ENCODE measurements around the gene INA. TPM values are rescaled to one million over a fixed set of nuclear protein-coding genes. Genes with fewer than 3 reads are reported as not detected.
"Not testable (repeated sequence)": the region's sequence is repeated elsewhere in the genome, so short reads cannot be mapped to it uniquely, and the experiment has no call there.

INA gene
- total and polyA plus RNA-seq, 5 donors from 2014 or later, result not detected

DNA sequence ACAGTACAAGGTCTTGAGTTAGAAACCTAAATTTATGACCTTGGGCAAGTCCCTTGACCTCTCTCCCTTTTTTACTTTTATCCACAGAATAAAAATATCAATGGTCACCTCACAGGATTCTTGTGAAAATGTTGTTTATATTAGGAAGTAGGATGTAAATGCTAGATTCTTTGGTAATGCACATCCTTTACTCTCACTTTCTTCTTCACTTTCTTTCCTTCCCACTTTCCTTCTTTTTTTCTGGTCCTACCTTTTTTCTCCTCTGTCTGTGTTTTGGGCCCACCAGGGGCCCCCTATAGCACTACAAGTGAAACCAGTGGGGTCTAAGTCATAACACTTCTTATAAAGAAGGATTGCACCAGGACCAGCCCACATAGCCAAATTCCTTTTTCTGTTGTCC, 19.1 kb upstream of the INA start:
- DNase-seq (no peak), ATAC-seq (ENCODE audit: low read depth in 2 of 2) (no peak)
- Mint-ChIP-seq H3K36me3 (peaks cover 4% of the 10 kb centered on the region), H3K4me3 (no peak overlapping the region), H3K27me3 (no peaks in the 10 kb centered on the region), H3K9me3 (peaks cover 0 to 14% (median 5%) of the 10 kb centered on the region in 7 donors), H3K4me1 (no peaks in the 10 kb centered on the region), H3K27ac (no peak overlapping the region)
- no peaks in the 10 kb centered on the region for H3K36me3 ChIP-seq (ENCODE audit: control insufficient read depth, insufficient read depth, low read length)
- no peaks in the 10 kb centered on the region for H3K4me1 ChIP-seq (ENCODE audit: control insufficient read depth, insufficient read depth, low read length, poor library complexity, severe bottlenecking)
- peaks cover 5% of the 10 kb centered on the region for H3K27me3 ChIP-seq (ENCODE audit: control insufficient read depth, insufficient read depth, low read length)
- no peak overlapping the region for H3K4me3 ChIP-seq (ENCODE audit: low read depth, low read length)
- no peak overlapping the region for H3K27ac ChIP-seq (ENCODE audit: insufficient read depth, low read length, poor library complexity, severe bottlenecking)
- no peaks in the 10 kb centered on the region for H3K9me3 ChIP-seq (ENCODE audit: control insufficient read depth in 2 of 2, low read length in 2 of 2)

- H3K4me1 ChIP-seq (ENCODE audit: control insufficient read depth, insufficient read depth, low read length, poor library complexity, severe bottlenecking); H3K9me3 ChIP-seq (ENCODE audit: control insufficient read depth in 2 of 2, low read length in 2 of 2); H3K27me3 ChIP-seq (ENCODE audit: control insufficient read depth, insufficient read depth, low read length); H3K4me1 Mint-ChIP-seq; H3K27me3 Mint-ChIP-seq; H3K27ac Mint-ChIP-seq; ATAC-seq (ENCODE audit: low read depth in 2 of 2); DNase-seq; H3K36me3 ChIP-seq (ENCODE audit: control insufficient read depth, insufficient read depth, low read length); H3K4me3 Mint-ChIP-seq; H3K27ac ChIP-seq (ENCODE audit: insufficient read depth, low read length, poor library complexity, severe bottlenecking); H3K4me3 ChIP-seq (ENCODE audit: low read depth, low read length); H3K36me3 Mint-ChIP-seq: not testable (repeated sequence)
- H3K9me3 Mint-ChIP-seq, result peaks cover 0 to 14% (median 5%) of the 10 kb centered on the region in 7 donors
These were observed 18.0 kb upstream of the INA start for GRCh38 chr10:103258928-103259327.

DNA sequence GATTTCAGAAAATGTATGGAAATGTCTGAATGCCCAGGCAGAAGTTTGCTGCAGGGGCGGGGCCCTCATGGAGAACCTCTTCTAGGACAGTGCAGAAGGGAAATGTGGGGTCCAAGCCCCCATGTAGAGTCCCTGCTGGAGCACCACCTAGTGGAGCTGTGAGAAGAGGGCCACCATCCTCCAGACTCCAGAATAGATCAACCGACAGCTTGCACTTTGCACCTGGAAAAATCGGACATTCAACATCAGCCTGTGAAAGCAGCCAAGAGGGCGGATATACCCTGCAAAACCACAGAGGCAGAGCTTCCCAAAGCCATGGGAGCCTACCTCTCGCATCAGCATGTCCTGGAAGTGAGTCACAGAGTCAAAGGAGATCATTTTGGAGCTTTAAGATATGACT, 16.9 kb upstream of the INA start:
- Mint-ChIP-seq H3K4me3 (no peak overlapping the region), H3K9me3 (peaks cover 0 to 14% (median 4%) of the 10 kb centered on the region in 7 donors), H3K27ac (no peak overlapping the region), H3K4me1 (no peaks in the 10 kb centered on the region), H3K36me3 (peaks cover 4% of the 10 kb centered on the region), H3K27me3 (peaks cover 6% of the 10 kb centered on the region)
- no peaks in the 10 kb centered on the region for H3K4me1 ChIP-seq (ENCODE audit: control insufficient read depth, insufficient read depth, low read length, poor library complexity, severe bottlenecking)
- no peaks in the 10 kb centered on the region for H3K36me3 ChIP-seq (ENCODE audit: control insufficient read depth, insufficient read depth, low read length)
- DNase-seq, result no peak
- H3K9me3 ChIP-seq (ENCODE audit: control insufficient read depth in 2 of 2, low read length in 2 of 2), result no peaks in the 10 kb centered on the region
- H3K4me3 ChIP-seq (ENCODE audit: low read depth, low read length), result no peak overlapping the region
- H3K27me3 ChIP-seq (ENCODE audit: control insufficient read depth, insufficient read depth, low read length), result peaks cover 9% of the 10 kb centered on the region
- ATAC-seq (ENCODE audit: low read depth in 2 of 2), result no peak
- H3K27ac ChIP-seq (ENCODE audit: insufficient read depth, low read length, poor library complexity, severe bottlenecking), result no peak overlapping the region

DNA sequence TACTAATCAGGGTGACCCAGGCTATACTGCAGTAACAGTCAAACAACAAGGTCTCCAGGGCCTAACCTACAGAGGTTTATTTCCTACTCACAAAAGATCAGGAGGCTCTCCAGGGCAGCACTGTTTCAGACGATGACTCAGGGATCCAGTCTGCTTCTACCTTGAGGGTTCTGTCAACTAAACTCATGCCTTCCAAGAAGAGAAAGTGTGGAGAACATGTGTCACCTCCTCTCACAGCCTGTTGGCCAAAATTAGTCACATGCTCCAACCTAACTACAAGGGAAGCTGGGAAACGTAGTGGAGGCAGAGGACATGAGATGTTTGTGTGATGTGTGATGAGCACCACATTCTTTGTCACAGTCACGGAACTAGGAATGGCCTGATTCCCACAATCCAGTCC, 14.7 kb upstream of the INA start:
- peaks cover 19% of the 10 kb centered on the region for H3K27me3 Mint-ChIP-seq
- H3K36me3 Mint-ChIP-seq, result peaks cover 4% of the 10 kb centered on the region
- no peaks in the 10 kb centered on the region for H3K9me3 ChIP-seq (ENCODE audit: control insufficient read depth in 2 of 2, low read length in 2 of 2)
- no peak overlapping the region for H3K4me3 ChIP-seq (ENCODE audit: low read depth, low read length)
- peaks cover 9% of the 10 kb centered on the region for H3K27me3 ChIP-seq (ENCODE audit: control insufficient read depth, insufficient read depth, low read length)
- H3K4me1 ChIP-seq (ENCODE audit: control insufficient read depth, insufficient read depth, low read length, poor library complexity, severe bottlenecking), result no peaks in the 10 kb centered on the region
- H3K27ac ChIP-seq (ENCODE audit: insufficient read depth, low read length, poor library complexity, severe bottlenecking), result no peak overlapping the region
- no peak for DNase-seq
- H3K4me3 Mint-ChIP-seq, result no peak overlapping the region
- H3K9me3 Mint-ChIP-seq, result peaks cover 0 to 14% (median 3%) of the 10 kb centered on the region in 7 donors
- H3K36me3 ChIP-seq (ENCODE audit: control insufficient read depth, insufficient read depth, low read length), result no peaks in the 10 kb centered on the region
- H3K4me1 Mint-ChIP-seq, result no peaks in the 10 kb centered on the region
- no peak for ATAC-seq (ENCODE audit: low read depth in 2 of 2)
- H3K27ac Mint-ChIP-seq, result no peak overlapping the region

DNA sequence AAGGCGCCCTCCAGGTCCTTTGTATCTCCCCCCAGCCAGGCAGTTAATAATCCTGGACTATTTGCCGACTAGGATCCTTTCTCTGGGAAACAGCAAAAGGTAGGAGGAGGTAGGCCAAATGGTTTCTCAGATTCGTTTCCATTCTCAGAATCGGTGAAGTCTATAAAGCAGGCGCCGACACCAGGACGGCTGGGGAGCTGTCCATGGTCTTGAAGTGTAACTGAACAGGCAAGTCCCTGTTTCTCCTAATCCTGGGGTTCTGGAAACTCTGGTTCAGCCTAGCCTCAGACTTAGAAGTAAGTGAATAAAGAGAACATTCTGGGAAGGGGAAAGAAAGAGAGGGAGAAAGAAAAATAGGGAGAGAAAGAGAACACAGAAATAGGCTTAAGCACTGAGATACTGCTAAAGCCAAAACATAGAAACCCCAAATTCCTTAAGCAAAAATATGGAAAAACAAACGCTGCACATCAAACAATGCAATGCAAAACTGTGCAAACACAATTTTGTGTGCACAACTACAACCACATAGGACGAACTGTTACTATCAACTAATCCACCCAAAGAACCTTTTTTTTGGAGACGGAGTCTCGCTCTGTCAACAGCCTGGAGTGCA, 11.1 kb upstream of the INA start:
- Histone ChIP-seq H3K4me3 (ENCODE audit: low read depth, low read length) (no peak overlapping the region), H3K27me3 (ENCODE audit: control insufficient read depth, insufficient read depth, low read length) (peaks cover 9% of the 10 kb centered on the region), H3K36me3 (ENCODE audit: control insufficient read depth, insufficient read depth, low read length) (no peaks in the 10 kb centered on the region), H3K27ac (ENCODE audit: insufficient read depth, low read length, poor library complexity, severe bottlenecking) (no peak overlapping the region), H3K4me1 (ENCODE audit: control insufficient read depth, insufficient read depth, low read length, poor library complexity, severe bottlenecking) (no peaks in the 10 kb centered on the region), H3K9me3 (ENCODE audit: control insufficient read depth in 2 of 2, low read length in 2 of 2) (no peaks in the 10 kb centered on the region)
- Mint-ChIP-seq H3K4me3 (no peak overlapping the region), H3K27ac (no peak overlapping the region), H3K9me3 (peaks cover 0 to 4% (median 1%) of the 10 kb centered on the region in 7 donors), H3K36me3 (no peaks in the 10 kb centered on the region), H3K27me3 (peaks cover 27% of the 10 kb centered on the region), H3K4me1 (no peaks in the 10 kb centered on the region)
- no peak for ATAC-seq (ENCODE audit: low read depth in 2 of 2)
- DNase-seq, result peak in 2 of 3 donors; percentile 17 to 55

DNA sequence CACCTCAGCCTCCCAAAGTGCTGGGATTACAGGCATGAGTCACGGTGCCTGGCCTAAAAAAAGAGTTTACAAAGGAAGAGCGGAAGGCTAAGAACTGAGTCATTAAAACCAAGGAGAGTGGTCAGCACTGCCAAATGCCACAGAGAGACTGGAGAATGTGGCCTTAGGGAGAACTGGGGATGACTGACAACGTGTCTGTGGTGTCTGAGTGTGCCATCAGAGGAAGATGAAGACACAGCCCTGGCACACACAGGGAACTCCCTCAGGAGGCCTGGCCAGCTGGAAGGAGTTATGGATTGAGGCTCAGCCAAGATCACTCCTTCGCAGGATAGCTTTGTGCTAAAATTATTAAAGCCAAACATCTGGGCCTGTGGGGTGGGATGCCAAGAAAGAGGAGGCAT, 3.9 kb upstream of the INA start:
- Histone ChIP-seq H3K4me3 (ENCODE audit: low read depth, low read length) (no peak overlapping the region), H3K27ac (ENCODE audit: insufficient read depth, low read length, poor library complexity, severe bottlenecking) (no peak overlapping the region), H3K4me1 (ENCODE audit: control insufficient read depth, insufficient read depth, low read length, poor library complexity, severe bottlenecking) (peaks cover 16% of the 10 kb centered on the region), H3K9me3 (ENCODE audit: control insufficient read depth in 2 of 2, low read length in 2 of 2) (no peaks in the 10 kb centered on the region), H3K27me3 (ENCODE audit: control insufficient read depth, insufficient read depth, low read length) (peaks cover 6% of the 10 kb centered on the region), H3K36me3 (ENCODE audit: control insufficient read depth, insufficient read depth, low read length) (no peaks in the 10 kb centered on the region)
- H3K36me3 Mint-ChIP-seq, result no peaks in the 10 kb centered on the region
- peaks cover 40% of the 10 kb centered on the region for H3K27me3 Mint-ChIP-seq
- no peaks in the 10 kb centered on the region for H3K9me3 Mint-ChIP-seq
- H3K27ac Mint-ChIP-seq, result no peak overlapping the region
- ATAC-seq (ENCODE audit: low read depth in 2 of 2) (no peak), DNase-seq (no peak)
- H3K4me1 Mint-ChIP-seq, result no peaks in the 10 kb centered on the region
- peak overlapping the region in 1 of 4 donors; percentile 35 for H3K4me3 Mint-ChIP-seq

DNA sequence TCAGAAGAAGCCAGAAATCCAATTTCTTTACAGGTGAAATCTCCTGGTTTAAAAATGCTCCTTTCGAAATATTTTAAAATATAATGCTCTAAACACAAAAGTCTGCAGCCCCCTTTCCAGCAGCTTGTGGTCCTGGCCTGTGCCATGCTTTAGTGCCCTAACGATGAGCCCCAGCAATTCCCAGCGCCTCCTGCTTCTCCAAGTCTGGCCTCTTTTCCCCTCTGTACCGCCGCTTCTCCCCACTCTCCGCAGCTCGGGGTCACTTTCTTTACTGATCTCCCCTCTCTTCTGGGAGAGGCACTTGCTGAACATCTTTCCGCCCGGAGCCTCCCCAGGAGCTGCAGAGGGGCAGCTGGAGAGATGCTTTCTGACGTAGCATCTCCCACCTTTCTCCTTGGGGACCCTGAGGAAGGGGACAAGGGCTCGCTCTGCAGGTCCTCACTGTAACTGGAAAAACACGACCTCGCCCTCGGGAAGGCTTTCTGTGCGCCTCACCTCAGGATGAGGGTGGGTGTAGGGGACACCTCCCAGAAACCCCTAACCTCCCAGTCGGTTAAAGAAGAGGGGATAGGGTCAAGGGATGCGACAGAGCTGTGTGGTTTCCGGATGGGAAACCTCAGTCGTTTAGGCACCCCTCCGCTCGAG, 565 bp upstream of the INA start:
- H3K4me3 Mint-ChIP-seq, result peak overlapping the region in 1 of 4 donors; percentile 10
- Histone ChIP-seq H3K4me1 (ENCODE audit: control insufficient read depth, insufficient read depth, low read length, poor library complexity, severe bottlenecking) (peaks cover 16% of the 10 kb centered on the region), H3K9me3 (ENCODE audit: control insufficient read depth in 2 of 2, low read length in 2 of 2) (no peaks in the 10 kb centered on the region), H3K27me3 (ENCODE audit: control insufficient read depth, insufficient read depth, low read length) (peaks cover 26% of the 10 kb centered on the region), H3K36me3 (ENCODE audit: control insufficient read depth, insufficient read depth, low read length) (no peaks in the 10 kb centered on the region), H3K27ac (ENCODE audit: insufficient read depth, low read length, poor library complexity, severe bottlenecking) (no peak overlapping the region), H3K4me3 (ENCODE audit: low read depth, low read length) (no peak overlapping the region)
- H3K36me3 Mint-ChIP-seq, result no peaks in the 10 kb centered on the region
- peak overlapping the region in 1 of 3 donors; percentile 38 for H3K27ac Mint-ChIP-seq
- H3K4me1 Mint-ChIP-seq, result peaks cover 0 to 4% (median 0%) of the 10 kb centered on the region in 4 donors
- DNase-seq, result no peak
- H3K9me3 Mint-ChIP-seq, result peaks cover 0 to 4% (median 3%) of the 10 kb centered on the region in 7 donors
- ATAC-seq (ENCODE audit: low read depth in 2 of 2), result no peak
- peaks cover 61% of the 10 kb centered on the region for H3K27me3 Mint-ChIP-seq

Data from CD4-positive, CD25-positive, alpha-beta regulatory T cell (primary cell).